HepG2 (cell line): Measurements from ENCODE around the gene ABHD2. TPM values are rescaled to one million over a fixed set of nuclear protein-coding genes. Genes with fewer than 3 reads are reported as not detected.

ENCODE experiments used
- FOXJ3 ChIP-seq: sonication (generic); formaldehyde crosslinking; IDR thresholded peaks from 2 replicates; pipeline ENCODE4 v1.4.0; 2020; ENCODE audit warnings: missing genetic modification reagents, mild to moderate bottlenecking, borderline replicate concordance
- KMT2B ChIP-seq: IDR thresholded peaks from 2 replicates; pipeline ENCODE4 v1.6.1; 2016; ENCODE audit warnings: missing genetic modification reagents, missing compliant biosample characterization
- MXI1 ChIP-seq: IDR thresholded peaks from 3 replicates; pipeline ENCODE4 v1.6.1; 2012; ENCODE audit warnings: low read depth, low read length, inconsistent platforms, borderline replicate concordance
- NRL ChIP-seq: sonication (generic); formaldehyde crosslinking; IDR thresholded peaks from 2 replicates; pipeline ENCODE4 v1.5.0; 2020; ENCODE audit warnings: missing genetic modification reagents, mild to moderate bottlenecking, moderate library complexity, borderline replicate concordance
- RAD51 ChIP-seq: fragments of 450-650 bp; IDR thresholded peaks from 2 replicates; pipeline ENCODE4 v1.6.1; 2016; ENCODE audit warnings: borderline replicate concordance
- TCF7L2 ChIP-seq: IDR thresholded peaks from 2 replicates; pipeline ENCODE4 v1.6.1; 2011; ENCODE audit warnings: mild to moderate bottlenecking, low read depth, low read length, moderate library complexity
- ZNF30 ChIP-seq: sonication (generic); formaldehyde crosslinking; IDR thresholded peaks from 2 replicates; pipeline ENCODE4 v1.5.0; 2020; ENCODE audit warnings: mild to moderate bottlenecking, missing genetic modification reagents
- polyA plus RNA-seq, 8 experiments: library from polyadenylated mRNA; depleted of rRNA in 3 of 8; stranded (reverse) in 7 of 8; unstranded in 1 of 8; fragments of >200 nt; fragmentation: Illumina TruSeq in 4 of 8; extraction: Trizol in 4 of 8; gene quantifications; 2 replicates each; pipeline versions ENCODE4 v1.2.1 to v1.2.3, GENCODE V29; 2011 to 2016; ENCODE audit warnings: low read depth in 4 of 8, missing spikeins in 1 of 8, mixed read lengths in 1 of 8; ENCODE audit not compliant: insufficient read depth in 1 of 8
- total RNA-seq, 5 experiments: library from RNA; depleted of rRNA; stranded (reverse); fragments of >200 nt; fragmentation: Illumina TruSeq; extraction: Trizol; gene quantifications; 2 replicates each; pipeline ENCODE4 v1.2.3, GENCODE V29; 2016; ENCODE audit warnings: low read depth in 1 of 5
- TF ChIP-seq, protein P1 (sequence below): IDR thresholded peaks from 2 replicates; pipeline ENCODE4 v1.4.0; 2020; ENCODE audit warnings: mild to moderate bottlenecking, missing genetic modification reagents
- TF ChIP-seq, protein P2 (sequence below): sonication (generic); formaldehyde crosslinking; IDR thresholded peaks from one replicate; pipeline ENCODE4 v1.5.1; 2020; ENCODE audit warnings: mild to moderate bottlenecking, missing genetic modification reagents; ENCODE audit errors: not compliant biosample characterization
- TF ChIP-seq, protein P3 (sequence below): IDR thresholded peaks from 2 replicates; pipeline ENCODE4 v1.6.1; 2016; ENCODE audit warnings: low read depth, control low read depth
- TF ChIP-seq, protein P4 (sequence below): sonication (generic); formaldehyde crosslinking; IDR thresholded peaks from 2 replicates; pipeline ENCODE4 v1.4.0; 2020; ENCODE audit warnings: mild to moderate bottlenecking, missing genetic modification reagents

The ABHD2 gene
- total and polyA plus RNA-seq, 2 of the 13 experiments (the other 11 are each of a cell fraction or from before 2014, with no cell fraction given) = 14.8 to 22.4 TPM

DNA sequence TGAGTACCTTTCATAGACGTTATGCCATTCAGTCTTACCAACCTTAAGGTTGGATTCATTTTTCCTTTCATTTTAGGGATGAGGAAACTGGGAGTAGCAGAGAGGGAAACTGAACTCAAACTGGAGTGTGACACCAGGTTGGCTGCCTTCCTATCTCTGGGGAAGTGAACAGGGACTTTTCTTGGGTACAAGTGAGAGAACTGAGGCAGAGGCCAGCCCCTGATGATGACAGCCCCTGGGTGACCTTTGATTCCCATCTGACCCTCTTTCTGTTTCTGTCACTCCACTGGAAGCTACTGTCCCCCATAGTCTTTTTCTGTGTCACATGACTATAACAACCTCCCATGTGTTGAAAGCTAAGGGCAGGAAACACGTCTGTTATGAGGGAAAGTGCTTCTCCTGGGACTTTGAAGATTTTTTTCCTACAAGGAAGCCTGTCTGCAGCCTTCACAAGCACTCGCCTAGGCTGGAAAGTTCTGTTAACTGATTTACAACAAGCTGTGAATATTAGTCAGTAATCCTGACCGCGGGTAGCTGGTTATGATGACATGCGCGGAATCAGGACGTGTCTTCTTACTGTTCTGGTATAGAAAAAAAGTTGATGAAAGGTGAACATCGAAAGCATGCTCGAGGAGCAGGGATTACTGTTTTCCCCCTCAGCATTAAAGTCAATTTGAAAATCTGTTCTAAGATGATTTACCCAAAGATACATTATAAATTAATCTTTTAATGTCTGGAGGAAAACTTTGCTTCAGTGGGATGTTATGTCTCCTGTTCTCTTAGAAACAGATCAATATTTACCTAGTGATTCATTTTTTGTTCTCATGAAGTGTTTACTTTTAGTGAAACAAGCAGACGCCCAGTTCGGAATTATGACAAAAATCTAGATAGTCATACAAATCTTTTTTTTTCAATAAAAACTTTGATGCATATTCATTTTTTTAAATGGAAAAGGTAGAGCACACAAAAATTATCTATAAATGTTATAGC lies 31.5 kb downstream of the ABHD2 start (continued):
- TF ChIP-seq, protein P1, sequence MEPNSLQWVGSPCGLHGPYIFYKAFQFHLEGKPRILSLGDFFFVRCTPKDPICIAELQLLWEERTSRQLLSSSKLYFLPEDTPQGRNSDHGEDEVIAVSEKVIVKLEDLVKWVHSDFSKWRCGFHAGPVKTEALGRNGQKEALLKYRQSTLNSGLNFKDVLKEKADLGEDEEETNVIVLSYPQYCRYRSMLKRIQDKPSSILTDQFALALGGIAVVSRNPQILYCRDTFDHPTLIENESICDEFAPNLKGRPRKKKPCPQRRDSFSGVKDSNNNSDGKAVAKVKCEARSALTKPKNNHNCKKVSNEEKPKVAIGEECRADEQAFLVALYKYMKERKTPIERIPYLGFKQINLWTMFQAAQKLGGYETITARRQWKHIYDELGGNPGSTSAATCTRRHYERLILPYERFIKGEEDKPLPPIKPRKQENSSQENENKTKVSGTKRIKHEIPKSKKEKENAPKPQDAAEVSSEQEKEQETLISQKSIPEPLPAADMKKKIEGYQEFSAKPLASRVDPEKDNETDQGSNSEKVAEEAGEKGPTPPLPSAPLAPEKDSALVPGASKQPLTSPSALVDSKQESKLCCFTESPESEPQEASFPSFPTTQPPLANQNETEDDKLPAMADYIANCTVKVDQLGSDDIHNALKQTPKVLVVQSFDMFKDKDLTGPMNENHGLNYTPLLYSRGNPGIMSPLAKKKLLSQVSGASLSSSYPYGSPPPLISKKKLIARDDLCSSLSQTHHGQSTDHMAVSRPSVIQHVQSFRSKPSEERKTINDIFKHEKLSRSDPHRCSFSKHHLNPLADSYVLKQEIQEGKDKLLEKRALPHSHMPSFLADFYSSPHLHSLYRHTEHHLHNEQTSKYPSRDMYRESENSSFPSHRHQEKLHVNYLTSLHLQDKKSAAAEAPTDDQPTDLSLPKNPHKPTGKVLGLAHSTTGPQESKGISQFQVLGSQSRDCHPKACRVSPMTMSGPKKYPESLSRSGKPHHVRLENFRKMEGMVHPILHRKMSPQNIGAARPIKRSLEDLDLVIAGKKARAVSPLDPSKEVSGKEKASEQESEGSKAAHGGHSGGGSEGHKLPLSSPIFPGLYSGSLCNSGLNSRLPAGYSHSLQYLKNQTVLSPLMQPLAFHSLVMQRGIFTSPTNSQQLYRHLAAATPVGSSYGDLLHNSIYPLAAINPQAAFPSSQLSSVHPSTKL (CRISPR knock-in tag) = peak; percentile 5; the same call in 1 of the 2 replicates
- no peak for TF ChIP-seq TCF7L2
- no peak for TF ChIP-seq ZNF30 (CRISPR knock-in tag)
- no peak for TF ChIP-seq MXI1
- no peak for TF ChIP-seq KMT2B
- TF ChIP-seq, protein P2, sequence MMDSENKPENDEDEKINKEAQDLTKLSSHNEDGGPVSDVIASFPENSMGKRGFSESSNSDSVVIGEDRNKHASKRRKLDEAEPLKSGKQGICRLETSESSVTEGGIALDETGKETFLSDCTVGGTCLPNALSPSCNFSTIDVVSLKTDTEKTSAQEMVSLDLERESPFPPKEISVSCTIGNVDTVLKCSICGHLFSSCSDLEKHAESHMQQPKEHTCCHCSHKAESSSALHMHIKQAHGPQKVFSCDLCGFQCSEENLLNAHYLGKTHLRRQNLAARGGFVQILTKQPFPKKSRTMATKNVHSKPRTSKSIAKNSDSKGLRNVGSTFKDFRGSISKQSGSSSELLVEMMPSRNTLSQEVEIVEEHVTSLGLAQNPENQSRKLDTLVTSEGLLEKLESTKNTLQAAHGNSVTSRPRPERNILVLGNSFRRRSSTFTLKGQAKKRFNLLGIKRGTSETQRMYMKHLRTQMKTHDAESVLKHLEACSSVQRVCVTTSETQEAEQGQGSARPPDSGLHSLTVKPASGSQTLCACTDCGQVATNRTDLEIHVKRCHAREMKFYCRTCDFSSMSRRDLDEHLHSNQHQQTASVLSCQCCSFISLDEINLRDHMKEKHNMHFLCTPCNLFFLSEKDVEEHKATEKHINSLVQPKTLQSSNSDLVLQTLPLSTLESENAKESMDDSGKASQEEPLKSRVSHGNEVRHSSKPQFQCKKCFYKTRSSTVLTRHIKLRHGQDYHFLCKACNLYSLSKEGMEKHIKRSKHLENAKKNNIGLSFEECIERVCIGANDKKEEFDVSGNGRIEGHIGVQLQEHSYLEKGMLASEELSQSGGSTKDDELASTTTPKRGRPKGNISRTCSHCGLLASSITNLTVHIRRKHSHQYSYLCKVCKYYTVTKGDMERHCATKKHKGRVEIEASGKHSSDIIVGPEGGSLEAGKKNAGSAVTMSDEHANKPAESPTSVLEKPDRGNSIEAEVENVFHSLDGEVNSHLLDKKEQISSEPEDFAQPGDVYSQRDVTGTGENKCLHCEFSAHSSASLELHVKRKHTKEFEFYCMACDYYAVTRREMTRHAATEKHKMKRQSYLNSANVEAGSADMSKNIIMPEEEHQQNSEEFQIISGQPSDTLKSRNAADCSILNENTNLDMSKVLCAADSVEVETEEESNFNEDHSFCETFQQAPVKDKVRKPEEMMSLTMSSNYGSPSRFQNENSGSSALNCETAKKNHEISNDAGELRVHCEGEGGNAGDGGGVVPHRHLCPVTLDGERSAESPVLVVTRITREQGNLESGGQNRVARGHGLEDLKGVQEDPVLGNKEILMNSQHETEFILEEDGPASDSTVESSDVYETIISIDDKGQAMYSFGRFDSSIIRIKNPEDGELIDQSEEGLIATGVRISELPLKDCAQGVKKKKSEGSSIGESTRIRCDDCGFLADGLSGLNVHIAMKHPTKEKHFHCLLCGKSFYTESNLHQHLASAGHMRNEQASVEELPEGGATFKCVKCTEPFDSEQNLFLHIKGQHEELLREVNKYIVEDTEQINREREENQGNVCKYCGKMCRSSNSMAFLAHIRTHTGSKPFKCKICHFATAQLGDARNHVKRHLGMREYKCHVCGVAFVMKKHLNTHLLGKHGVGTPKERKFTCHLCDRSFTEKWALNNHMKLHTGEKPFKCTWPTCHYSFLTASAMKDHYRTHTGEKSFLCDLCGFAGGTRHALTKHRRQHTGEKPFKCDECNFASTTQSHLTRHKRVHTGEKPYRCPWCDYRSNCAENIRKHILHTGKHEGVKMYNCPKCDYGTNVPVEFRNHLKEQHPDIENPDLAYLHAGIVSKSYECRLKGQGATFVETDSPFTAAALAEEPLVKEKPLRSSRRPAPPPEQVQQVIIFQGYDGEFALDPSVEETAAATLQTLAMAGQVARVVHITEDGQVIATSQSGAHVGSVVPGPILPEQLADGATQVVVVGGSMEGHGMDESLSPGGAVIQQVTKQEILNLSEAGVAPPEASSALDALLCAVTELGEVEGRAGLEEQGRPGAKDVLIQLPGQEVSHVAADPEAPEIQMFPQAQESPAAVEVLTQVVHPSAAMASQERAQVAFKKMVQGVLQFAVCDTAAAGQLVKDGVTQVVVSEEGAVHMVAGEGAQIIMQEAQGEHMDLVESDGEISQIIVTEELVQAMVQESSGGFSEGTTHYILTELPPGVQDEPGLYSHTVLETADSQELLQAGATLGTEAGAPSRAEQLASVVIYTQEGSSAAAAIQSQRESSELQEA (CRISPR knock-in tag) = no peak
- TF ChIP-seq, protein P3, sequence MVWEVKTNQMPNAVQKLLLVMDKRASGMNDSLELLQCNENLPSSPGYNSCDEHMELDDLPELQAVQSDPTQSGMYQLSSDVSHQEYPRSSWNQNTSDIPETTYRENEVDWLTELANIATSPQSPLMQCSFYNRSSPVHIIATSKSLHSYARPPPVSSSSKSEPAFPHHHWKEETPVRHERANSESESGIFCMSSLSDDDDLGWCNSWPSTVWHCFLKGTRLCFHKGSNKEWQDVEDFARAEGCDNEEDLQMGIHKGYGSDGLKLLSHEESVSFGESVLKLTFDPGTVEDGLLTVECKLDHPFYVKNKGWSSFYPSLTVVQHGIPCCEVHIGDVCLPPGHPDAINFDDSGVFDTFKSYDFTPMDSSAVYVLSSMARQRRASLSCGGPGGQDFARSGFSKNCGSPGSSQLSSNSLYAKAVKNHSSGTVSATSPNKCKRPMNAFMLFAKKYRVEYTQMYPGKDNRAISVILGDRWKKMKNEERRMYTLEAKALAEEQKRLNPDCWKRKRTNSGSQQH (CRISPR knock-in tag) = 0 out of 2 replicates have a peak, but pooled peaks have one; percentile 19
- TF ChIP-seq, protein P4, sequence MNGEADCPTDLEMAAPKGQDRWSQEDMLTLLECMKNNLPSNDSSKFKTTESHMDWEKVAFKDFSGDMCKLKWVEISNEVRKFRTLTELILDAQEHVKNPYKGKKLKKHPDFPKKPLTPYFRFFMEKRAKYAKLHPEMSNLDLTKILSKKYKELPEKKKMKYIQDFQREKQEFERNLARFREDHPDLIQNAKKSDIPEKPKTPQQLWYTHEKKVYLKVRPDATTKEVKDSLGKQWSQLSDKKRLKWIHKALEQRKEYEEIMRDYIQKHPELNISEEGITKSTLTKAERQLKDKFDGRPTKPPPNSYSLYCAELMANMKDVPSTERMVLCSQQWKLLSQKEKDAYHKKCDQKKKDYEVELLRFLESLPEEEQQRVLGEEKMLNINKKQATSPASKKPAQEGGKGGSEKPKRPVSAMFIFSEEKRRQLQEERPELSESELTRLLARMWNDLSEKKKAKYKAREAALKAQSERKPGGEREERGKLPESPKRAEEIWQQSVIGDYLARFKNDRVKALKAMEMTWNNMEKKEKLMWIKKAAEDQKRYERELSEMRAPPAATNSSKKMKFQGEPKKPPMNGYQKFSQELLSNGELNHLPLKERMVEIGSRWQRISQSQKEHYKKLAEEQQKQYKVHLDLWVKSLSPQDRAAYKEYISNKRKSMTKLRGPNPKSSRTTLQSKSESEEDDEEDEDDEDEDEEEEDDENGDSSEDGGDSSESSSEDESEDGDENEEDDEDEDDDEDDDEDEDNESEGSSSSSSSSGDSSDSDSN (CRISPR knock-in tag) = no peak
- no peak for TF ChIP-seq RAD51
- TF ChIP-seq FOXJ3 (CRISPR knock-in tag) = no peak
- TF ChIP-seq NRL (CRISPR knock-in tag) = no peak
